ENCODE results near the gene TMEM127. TPM values are rescaled to one million over a fixed set of nuclear protein-coding genes. Genes with fewer than 3 reads are reported as not detected.

Gene TMEM127, protein sequence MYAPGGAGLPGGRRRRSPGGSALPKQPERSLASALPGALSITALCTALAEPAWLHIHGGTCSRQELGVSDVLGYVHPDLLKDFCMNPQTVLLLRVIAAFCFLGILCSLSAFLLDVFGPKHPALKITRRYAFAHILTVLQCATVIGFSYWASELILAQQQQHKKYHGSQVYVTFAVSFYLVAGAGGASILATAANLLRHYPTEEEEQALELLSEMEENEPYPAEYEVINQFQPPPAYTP
- total RNA-seq: 18.7 and 24.3 TPM in 2 replicates

DNA sequence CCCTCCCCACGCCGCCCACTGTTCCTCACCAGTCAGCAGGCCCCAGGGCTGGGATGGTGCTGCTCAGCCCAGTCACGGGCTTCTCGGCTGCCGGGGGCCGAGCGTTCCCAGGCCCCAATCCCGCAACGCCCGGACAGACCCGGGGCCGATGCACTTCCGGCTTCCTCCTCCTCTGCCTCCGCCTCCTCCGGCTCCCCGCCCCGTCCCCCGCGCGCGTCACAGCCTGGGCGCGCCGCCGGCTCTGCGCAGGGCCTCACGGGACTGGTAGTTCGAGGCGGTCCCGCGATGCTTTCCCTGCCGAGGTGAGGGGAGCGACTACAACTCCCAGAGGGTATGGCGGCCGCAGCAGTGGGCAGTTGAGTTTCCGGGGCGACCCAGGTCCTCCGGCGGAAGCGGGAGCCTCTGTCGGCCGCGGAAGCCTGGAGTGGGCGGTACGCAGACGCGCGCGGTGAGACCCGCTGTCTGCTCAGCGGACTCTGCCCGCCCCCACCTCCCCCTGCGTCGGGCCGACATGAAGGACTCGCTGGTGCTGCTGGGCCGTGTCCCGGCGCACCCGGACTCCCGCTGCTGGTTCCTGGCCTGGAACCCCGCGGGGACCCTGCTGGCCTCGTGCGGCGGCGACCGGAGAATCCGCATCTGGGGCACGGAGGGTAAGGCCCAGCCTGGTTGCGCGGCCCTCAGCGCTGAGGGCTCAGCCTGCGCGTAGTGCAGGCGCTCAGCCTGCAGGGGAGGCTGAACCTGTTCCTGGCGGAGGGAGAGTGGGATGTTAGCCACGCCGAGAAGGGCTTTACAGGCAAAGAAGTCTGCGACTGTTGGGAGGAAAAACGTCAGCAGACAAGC is at the start of gene TMEM127, which contains the start of gene CIAO1:
Gene TMEM127 (minus strand): TSS at position 158 of the 840 bp plus-strand sequence. CDS start 616 bp downstream, outside the sequence.
Gene CIAO1 (plus strand): TSS at position 386 of the 840 bp plus-strand sequence. CDS start 126 bp downstream, at position 512.

DNA sequence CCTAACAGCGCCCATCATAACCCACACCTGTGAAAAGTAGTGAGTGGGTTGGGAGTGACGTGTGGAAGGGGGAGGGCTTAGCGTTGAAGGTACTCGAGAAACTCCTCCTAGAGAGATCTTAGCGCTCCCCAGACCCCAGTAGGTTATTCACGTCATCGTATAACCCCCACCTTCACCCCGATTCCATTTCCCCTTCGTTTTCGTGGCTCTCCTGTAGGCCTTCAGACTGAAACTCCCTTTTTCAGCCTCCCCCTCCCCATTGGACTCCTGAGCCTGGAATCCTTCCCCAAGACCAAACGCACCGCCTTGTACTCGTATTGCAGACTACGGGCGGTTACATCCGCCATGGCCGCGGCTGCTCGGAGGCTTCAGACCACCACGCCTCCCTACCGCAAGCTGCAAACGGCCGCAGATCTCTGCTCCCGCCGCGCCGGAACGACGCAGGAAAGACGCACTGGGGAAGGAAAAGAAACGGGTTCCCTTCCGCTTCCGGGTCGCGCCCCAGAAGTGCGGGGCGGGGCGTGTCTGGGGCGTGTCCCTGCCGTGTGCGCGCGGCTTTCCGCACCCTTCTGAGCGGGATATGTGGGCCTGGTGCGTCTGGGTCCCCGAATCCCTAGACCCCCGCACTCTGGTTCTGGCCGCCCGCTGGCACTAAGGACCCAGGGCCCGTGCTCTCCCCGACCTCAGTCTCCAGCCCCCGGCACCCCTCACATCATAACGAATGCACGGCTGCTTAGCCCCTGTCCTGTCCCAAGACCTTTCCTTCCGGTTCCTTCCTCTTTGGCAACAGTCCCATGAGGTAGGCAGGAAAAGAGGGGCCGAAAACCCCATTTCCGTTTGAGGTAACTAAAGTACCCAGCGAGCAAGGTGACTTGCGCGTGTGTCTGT is 39.5 kb upstream of the TMEM127 start, which contains the start of gene SNRNP200:
Gene SNRNP200 (minus strand): TSS at position 456 of the 888 bp plus-strand sequence. CDS start 109 bp downstream, at position 347.

DNA sequence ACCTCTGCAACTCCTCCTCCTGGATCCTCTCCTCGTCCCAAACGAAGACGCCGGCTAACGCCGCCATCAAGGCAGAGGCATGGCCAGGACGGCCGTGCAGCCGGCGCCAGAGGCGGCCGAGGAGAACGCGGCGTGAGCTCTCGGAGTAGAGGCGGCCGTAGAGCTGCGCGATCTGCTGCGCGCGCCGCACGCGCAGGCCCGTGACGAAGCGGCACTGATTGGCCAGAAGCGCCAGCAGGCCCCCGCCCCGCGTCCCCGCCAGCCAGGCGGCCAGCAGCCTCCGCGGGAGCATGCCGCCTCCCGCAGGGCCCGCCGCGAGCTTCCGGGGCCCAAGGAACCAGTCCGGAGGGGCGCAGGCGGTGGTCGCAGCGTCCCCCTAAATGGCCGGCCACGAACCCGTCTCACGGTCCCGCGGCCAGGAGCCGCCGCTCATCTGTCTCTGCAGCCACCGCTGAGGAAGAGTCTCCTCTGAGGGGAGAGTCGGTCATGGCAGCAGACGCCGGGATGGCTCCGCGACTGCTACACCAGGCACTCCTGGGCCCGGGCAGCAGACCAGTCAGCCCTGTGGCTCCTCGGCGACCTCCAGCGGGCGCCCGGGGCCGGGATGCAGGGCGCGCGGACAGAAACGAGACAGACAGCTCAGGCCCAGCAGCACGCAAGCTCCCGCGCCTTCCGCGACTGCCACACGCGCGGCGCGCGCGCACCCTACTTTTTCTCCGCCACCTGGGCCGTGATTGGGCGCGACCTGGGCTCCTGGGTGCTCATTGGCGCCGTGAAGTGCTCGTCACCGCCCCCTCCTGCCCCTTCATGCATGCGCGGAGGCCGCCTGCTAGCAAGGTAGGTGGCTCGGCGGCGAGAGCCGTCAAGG is 57.4 kb downstream of the TMEM127 start, which contains the start of gene STARD7:
Gene STARD7 (minus strand): TSS at position 685 of the 868 bp plus-strand sequence. CDS start 393 bp downstream, at position 292.

Other genes with a start within 250 kb of the TMEM127 start
- gene GPAT2, start 231.1 kb downstream of the TMEM127 start, total RNA-seq: 2.7 and 11.0 TPM in 2 replicates
- not detected in 2 replicates for gene ADRA2B, start 149.4 kb downstream of the TMEM127 start, total RNA-seq
- 0.23 TPM in 1 of 2 replicates, not detected in the other for gene ASTL, start 127.5 kb downstream of the TMEM127 start, total RNA-seq
- 3.0 and 4.2 TPM in 2 replicates for gene DUSP2, start 120.6 kb downstream of the TMEM127 start, total RNA-seq
- gene STARD7, start 57.2 kb downstream of the TMEM127 start, total RNA-seq: 108 and 144 TPM in 2 replicates
- 76.2 and 91.8 TPM in 2 replicates for gene CIAO1, start 228 bp upstream of the TMEM127 start, total RNA-seq
- 47.8 and 76.7 TPM in 2 replicates for gene SNRNP200, start 39.5 kb upstream of the TMEM127 start, total RNA-seq
- 0.30 and 1.5 TPM in 2 replicates for gene ITPRIPL1, start 59.3 kb upstream of the TMEM127 start, total RNA-seq
- gene NCAPH, start 69.8 kb upstream of the TMEM127 start, total RNA-seq: 0.89 and 10.4 TPM in 2 replicates
- not detected in 2 replicates for gene NEURL3, start 239.4 kb upstream of the TMEM127 start, total RNA-seq

All from smooth muscle cell of the umbilical artery (primary cell).